DOHH2 (cell line): ENCODE data around the gene MGMT.

ENCODE experiments used
- CTCF ChIP-seq: fragments of 200-600 bp; sonication (generic); IDR thresholded peaks from one replicate; pipeline ENCODE4 v1.5.1; 2014; ENCODE audit warnings: antibody characterized with exemption, mild to moderate bottlenecking, low read depth, low read length; ENCODE audit not compliant: poor library complexity, severe bottlenecking
- EZH2phosphoT487 ChIP-seq: fragments of 200-600 bp; sonication (generic); IDR thresholded peaks from 2 replicates; pipeline ENCODE4 v1.6.1; 2017; ENCODE audit warnings: borderline replicate concordance, mild to moderate bottlenecking, antibody characterized with exemption, low read length, moderate library complexity, mixed read lengths

DNA sequence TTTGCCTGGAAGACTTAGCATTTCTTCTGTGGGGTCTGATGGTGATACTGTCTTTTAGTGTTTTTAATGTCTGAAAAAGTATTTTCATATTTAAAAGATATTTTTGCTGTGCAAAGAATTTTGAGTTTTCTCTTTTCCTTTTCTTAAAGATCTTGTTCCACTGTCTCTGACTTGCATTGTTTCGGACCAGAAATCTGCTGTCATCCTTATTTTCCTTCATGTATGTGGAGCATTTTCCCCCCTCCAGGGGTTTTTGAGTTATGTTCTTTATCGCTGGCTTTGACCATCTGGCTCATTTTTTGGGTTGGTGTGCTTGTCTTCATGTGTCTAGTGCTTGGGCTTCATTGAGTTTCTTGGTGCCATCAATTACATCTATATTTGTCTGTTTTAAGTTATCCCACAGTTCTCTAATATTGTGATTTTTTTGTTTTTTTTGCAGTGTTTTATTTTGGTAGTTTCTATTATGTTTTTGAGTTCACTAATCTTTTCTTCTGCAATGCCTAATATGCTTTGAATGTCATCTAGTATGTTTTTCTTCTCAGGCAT, 119.9 kb downstream of the MGMT start:
- no peak for TF ChIP-seq CTCF
- TF ChIP-seq EZH2phosphoT487: no peak
